Posterior vena cava (tissue), 2 donors: ENCODE measurements around the gene GRAP2. TPM values are rescaled to one million over a fixed set of nuclear protein-coding genes. Genes with fewer than 3 reads are reported as not detected.
"Not testable (repeated sequence)": the region's sequence is repeated elsewhere in the genome, so short reads cannot be mapped to it uniquely, and the experiment has no call there.

Source experiments
- DNase-seq: peaks from one replicate; pipeline ENCODE4 v3.0.0-alpha.2; 2020; ENCODE audit warnings: low spot score
- intact Hi-C, 2 donors: fragments of 100-400 bp; cut with DNase I; formaldehyde crosslinking; loops; one replicate each; pipeline versions ENCODE4 v1.14.1 to v1.14.2; 2022 to 2023
- total RNA-seq, 2 donors: library from RNA; stranded (reverse); fragmentation: NEBNext Ultra II Directional; extraction: Animal tissue kit (Norgen Biotek cat#: 25700); gene quantifications; one replicate each; pipeline ENCODE4 v1.2.1, GENCODE V29; 2021
- donor health status: DM: yes; HTN: yes; CAD: no.
- donor health status: DM: yes; HTN: yes; CAD: no.

The GRAP2 gene
- total RNA-seq, 2 donors from 2014 or later: 2.0 to 4.1 TPM

DNA sequence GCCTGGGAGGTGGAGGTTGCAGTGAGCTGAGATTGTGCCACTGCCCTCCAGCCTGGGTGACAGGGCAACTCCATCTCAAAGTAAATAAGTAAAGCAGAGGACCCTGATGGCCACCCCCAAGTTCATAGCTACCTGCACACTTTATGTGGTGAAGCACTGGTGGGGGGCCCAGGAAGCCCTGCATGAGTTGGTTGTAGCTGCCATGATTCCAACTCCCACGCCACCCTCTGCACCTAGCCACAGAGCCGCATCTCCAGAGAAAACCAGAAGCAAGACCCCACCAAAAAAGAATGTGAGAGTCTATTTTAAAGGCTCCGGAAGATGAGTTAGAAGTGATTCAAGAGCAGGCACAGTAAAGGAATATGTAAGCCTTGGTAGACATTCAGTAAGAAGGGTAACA, 38.9 kb downstream of the GRAP2 start:
- DNase-seq: no peak
- intact Hi-C loops: no loop called here

DNA sequence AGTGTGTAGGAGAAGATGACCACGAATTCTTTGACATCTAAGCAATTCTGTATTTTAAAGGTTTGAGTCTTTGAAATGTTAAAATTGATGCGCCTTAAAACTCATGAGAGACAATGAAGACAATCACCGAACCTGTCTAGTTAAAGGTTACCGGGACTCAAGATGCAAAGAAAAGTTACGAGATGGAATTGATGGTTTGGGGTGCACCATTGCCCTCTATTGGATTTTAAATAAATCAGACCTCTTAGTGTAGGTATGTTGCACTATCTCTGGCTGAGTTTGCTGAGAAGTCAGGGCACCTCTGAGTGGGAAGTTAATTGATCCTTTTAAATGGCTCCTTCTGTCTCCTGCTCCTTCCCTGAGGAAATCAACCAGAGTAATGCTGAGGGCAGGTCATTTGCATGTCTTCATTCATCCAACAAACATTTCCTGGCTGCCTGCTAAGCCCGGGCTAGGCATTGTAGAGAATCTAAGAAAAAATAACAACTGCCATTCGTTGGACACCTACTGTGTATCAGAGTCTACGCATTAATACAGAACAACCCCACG, 39.9 kb downstream of the GRAP2 start:
- no peak for DNase-seq
- intact Hi-C loops: no loop called here

DNA sequence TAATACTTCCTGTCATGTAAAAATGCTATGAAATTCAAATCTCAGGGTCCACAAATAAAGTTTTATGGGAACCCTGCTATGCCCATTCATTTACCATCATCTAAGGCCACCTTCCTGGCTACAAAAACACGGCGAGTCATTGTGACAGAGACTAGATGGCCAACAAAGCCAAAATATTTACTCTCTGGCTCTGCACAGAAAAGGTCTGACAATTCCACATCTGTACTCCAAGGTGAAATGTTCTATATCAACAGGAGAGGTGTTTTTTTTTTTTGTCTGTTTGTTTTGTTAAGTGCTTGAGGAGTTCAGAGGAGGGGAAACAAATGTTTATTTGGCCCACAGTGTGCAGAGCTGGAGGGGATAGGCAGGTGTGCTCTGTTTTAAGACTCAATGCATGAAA, 40.7 kb downstream of the GRAP2 start:
- no peak for DNase-seq
- intact Hi-C loops: no loop called here

DNA sequence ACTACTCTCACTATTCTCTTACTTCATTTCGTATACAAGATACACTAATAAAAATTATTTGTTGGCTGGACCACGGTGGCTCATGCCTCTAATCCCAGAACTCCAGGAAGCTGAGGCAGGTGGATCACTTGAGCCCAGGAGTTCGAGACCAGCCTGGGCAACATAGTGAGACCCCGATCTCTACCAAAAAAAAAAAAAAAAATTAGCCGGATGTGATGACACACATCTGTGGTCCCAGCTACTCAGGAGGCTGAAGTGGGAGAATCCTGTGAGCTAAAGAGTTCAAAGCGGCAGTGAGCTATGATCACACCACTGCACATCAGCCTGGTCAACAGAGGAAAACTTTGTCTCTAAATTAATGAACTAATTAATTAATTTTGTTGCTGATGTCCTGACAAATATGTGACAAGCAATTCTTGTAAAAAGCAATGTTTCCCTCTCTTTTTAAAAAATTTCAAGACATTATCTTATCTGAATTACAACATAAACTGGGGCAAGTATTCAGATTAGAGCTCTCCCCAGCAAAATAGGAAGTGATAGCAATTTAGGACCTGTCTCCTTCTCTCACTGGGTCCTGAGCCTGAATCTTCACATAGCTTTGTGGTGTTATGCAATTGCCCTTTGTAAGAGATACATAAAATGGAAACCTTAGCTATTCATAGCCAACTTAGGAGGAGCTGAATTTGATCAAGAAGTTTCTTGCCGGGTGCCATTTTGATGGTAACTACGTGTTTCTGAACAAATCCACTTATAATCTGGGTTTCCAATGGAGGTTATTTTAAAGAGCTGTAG, 41.8 kb downstream of the GRAP2 start:
- DNase-seq: no peak
- intact Hi-C loops: no loop called here

DNA sequence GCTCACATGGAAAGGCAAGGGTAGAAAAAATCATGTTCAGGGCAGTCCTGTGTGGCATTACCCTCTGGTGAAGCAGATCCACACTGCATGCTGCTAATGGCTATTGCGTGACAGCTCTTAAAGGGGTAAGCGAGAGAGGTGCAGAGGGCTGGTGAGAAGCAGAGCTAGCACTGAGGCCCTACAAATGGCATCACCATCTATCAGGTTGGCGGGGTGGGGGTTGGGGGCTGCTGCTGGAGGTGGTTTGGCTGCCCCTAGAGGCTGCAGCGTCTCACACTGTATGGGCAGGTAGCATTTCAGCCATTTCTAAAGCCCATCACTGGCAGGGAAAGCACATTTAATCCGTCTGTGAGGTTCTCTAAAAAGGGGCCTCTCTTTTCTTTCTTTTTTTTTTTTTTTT, 42.5 kb downstream of the GRAP2 start:
- no peak for DNase-seq
- intact Hi-C loops: no loop called here

DNA sequence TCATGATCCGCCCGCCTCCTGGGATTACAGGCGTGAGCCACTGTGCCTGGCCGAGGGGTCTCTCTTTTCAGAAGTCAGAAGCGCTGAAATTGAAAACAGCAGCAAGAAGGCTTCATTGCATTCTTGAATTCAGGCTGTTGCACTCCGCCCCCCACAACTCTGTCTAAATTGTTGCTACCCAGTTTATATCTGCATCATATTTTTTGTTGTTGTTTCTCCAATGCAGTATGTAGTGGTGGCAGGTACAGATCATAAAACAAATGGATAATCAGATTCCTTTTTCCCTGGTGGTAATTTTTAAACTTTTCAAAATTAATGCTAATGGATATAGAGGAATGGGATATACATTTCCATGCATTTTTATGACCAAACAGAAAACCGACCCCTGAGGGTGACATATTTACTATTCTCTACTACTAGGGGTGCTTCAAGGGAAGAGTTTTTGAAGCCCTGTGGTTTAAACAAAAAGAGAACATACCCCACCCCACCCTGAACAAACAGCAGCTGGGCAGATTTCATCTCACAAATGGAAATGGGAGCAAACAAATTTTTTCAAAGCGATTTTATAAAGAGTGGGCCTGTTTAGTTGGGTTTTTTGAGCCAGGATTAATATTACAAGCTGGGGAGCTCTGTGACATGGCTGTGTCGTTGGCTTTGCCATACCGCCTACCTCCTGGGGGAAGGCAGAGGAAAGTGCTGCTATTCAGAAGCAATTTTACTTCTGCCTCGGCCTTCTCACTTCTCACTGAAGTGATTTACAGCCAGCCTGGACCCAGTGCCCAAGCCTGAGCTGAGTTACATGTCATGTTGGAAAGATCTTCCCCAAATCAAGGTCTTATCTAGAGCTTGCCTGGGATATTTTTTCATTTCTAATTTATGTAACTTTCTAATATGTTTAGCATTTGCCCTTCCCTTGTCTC, 43.3 kb downstream of the GRAP2 start:
- intact Hi-C loops: no loop called here
- no peak for DNase-seq

DNA sequence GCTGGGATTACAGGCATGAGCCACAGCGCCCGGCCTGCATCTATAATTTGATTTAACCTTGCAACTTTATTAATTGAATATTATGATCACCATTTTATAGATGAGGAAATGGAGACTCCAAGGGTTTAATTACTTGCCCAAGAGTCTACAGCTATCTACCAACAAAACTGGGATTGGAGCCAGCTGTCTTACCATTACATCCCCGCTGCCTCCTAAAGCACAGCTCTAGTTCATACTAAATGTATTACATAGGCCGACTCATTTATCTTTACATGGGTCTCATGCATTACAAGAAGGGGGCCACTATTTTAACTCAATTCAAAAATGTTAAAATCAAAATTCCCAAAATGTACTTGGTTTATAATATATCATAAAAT, 45.2 kb downstream of the GRAP2 start:
- no peak for DNase-seq
- intact Hi-C loops: no loop called here

DNA sequence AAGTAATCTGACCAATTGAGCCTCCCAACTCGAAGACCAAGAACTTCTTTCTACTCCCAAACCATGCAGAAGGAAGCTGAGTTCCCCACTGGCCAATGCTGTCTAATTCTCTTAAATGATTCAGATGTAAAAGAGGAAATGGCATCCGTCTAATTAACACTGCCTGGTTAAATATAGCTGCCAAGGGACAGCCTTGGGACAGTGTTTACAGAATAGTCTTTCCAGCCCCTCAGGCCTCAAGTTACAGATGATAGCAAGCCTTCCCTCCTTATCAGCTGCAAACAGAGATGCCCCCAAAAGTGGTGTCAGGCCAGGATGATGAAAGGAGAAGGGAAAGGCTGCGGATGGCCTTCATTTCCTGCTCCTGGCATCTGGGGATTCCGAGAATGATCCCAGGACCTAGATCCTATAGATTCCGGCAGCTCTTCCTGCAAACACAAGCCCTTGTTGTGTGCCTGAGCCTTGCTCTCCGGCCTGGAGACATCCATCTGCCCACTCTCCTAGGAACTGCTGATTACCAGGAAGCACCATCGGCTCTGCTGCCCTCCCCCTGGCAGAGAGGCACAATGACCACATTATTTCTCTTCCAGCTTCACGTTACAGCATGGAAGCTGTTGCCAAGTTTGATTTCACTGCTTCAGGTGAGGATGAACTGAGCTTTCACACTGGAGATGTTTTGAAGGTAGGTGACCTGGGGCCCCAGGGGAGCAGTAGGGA, 45.8 kb downstream of the GRAP2 start:
- intact Hi-C loops: no loop called here
- no peak for DNase-seq

DNA sequence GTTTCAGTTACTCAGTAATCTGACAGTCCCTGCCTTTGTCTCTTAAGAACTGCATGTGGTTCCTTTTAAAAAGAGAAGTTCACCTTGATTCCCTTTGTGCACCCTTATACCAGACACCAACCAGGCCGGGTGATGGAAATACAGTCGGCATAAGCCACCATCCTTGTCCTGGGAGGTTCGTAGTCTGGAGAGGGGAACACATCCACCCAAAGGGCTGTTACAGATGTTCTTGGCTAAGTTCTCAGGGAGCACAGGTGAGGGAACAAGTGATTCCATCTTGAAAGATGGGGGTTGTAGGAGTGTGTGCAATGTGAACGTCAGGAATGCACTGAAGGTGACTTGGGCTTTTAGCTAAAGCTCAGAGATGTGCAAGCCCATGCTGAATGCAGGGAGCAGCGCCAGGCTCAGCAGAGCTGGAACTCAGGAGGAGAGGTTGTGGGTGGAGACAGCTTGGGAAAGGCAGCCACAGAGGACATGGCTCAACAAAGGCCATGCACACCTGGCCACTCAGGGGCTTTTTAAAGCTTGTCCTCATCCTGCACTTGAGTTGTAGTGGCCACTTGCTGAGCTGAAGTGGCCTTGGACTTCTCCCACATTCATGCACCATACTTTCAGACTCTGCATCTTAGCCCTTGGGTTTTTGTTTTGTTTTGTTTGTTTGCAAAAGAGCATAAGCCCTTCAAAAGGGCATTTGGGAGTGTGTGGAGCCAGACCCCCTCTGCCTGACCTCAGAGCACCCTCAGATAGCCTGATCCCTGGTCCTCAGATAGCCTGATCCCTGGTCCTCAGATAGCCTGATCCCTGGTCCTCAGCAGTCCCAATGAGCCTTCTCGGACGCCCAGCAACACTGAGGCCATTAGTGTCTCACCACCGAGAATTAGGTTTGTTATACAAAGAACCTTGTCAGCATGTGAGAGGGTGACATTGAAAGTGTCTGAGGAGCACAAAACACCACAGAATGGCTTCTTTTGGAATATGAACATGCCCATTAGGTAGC, 46.6 kb downstream of the GRAP2 start:
- intact Hi-C loops: no loop called here
- DNase-seq: no peak

DNA sequence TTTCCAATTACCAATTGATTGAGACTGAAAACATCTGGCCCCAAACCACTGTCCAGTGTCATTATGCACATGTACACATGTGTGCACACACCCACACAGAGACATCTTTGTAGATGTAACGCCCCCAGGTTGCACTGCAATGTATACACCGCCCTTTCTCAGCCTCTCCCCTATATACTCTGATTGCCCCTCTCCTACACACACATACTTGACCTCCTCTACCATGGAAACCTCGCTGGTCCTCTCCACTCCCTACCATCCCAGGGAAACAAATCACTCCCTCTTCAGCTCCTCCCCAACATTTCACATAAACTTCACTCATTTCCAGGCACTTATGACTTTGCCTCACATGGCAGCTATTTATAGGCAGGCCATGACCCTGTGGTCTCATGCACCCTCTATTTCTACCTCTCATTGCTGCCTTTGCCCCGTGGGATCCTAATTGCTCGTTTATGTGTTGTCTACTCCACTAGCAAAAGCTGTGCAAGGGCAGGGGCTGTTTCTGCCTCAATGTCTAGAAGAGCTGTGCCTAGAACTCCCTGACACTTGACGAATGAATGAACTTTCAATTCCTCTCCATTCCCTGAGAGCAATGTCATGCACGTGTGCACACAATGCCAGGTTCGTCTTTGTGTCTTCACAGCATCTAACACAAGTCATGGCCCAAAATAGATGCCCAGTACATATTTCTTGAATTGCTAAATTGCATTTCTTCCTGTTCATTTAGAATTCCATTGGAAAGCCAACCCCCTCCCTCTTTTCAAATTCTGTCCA, 49.3 kb downstream of the GRAP2 start:
- intact Hi-C loops: no loop called here
- DNase-seq: no peak

DNA sequence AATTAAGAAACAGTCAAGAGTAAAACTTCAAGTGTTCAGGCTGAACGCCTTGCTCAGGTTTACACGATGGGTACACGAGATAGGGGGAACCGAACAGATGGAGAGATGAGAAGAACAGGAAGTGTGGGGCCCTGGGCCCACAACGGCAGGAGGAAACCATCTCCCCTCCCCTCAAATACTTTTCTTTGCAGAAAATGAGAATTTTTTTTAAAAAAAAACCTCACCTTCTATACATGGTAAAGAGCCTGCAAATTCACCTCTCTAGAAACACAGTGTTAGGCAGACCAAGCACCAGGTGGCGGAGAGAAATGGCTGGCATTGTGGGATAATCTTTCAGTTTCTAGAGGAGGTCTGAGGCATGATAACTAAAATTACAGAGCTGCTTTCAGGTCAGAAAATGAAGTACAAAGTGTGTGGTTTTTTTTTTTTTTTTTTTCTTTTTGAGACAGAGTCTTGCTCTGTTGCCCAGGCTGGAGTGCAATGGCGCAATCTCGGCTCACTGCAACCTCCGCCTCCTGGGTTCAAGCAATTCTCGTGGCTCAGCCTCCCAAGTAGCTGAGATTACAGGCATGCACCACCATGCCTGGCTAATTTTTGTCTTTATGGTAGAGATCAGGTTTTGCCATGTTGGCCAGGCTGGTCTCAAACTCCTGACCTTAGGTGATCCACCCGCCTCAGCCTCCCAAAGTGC, 50.9 kb downstream of the GRAP2 start:
- not testable (repeated sequence) for DNase-seq

DNA sequence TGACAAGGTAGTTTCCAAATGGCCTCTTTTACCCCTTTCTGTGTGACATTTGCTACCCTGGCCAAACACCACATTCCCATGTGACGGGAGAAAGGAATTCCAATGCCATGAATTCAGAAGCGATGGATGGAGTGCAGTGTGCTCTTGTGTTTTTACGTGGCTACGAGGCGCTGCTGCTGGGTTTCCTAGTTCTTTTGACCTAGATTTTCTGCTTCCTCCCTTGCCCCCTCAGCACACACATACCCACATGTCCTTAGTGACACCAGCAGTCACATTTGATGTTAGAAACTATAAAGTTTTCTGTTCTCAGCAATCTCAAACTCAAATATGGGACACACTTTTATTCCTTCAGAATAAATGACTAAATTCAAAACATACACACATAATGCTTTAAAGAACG, 51.5 kb downstream of the GRAP2 start:
- DNase-seq: no peak
- intact Hi-C loops: no loop called here

More for the DNA sequence above, 50.9 kb downstream of the GRAP2 start:
- intact Hi-C loops: not testable (repeated sequence)

DNA sequence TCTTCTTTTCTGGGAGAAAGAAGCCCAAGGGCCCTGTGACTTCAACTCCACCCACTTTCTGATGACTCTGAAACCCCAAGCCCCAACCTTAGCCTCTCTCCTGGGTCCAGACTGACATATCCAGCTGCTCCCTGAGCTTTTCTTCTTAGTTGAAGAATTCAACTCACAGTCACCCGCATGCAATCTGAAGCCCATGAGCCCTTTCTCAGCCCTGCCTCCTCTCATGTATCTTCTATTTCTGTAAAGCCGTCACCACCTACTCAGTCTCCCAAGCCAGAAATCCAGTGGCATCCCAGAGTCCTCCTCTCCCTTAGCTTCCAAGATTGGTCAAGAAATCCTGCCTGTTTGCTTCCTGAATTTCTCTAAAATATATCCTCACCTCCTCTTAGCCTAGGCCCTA, 52.2 kb downstream of the GRAP2 start:
- intact Hi-C loops: no loop called here
- no peak for DNase-seq

DNA sequence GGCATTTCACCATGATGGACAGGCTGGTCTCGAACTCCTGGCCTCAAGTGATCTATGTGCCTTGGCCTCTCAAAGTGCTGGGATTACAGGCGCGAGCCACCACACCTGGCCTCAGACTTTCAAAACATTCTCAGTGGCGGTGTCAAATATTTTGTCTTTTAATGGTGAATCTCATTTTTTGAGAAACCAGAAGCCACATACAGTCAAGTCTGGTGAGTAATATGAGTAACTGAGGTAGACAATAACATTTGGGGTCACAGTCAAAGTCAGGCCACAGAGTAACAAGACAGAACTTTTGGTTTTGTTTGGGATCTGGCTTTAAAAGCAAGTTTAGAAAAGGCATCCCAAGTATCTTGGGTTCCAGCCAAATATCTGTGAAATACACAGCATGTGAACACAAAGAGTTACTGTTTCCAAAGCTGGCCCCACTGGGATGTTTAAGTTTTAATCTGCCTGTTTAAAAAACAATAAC, 53.7 kb downstream of the GRAP2 start:
- no peak for DNase-seq
- intact Hi-C loops: no loop called here

DNA sequence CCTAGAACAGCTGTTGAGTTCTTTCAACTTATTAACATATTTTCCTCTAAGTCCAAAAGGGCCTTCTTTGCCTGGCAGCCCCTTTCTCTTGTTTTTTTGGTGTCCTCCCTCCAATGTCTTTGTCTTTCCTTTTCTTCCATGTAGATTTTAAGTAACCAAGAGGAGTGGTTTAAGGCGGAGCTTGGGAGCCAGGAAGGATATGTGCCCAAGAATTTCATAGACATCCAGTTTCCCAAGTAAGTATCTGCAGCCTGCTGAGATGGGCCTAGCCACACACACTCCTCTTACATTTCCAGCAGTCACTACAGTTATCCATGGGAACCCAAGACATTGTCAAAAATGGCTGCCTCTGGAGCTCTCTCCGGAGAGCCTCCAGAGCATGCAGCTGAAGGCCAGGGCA, 54.8 kb downstream of the GRAP2 start:
- DNase-seq: no peak
- intact Hi-C loops: no loop called here

DNA sequence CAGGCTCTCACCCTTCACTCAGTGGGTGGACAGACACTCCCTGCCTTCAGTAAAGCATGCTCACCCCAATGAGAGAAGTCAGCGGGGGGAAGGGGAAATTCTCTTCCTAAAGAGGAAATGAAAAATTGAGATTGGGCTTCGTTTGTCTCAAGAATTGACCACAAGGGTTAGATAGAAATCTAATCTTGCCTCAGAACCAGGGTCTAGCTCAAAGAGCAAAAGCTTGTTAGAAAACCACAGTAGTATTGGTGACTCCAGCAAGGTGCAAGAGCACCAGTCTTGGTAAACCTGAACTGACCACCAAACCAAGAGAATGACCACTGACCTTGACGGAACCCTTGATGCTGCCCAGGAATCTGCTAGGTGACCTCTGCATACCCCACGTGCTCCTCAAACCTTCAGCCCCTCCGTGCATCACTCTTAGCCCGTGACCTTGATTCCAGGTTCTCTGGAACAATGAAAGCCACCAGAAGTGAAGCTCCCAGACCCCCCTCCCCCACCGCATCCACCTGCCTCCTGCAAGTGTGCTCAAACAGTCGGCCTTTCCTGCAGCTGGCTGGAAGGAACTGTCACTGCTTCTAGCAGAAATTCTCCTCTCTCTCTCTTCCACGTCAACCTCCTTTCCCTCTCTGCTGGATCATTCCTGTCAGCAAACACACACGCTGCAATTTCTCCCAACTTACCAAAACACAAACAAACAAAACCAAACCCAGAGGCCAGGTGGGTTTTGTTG, 56.2 kb downstream of the GRAP2 start:
- intact Hi-C loops: no loop called here
- no peak for DNase-seq
